HG03159 (cell line): ENCODE results near the gene NUP205.
"Not testable (repeated sequence)": the region's sequence is repeated elsewhere in the genome, so short reads cannot be mapped to it uniquely, and the experiment has no call there.

ENCODE experiments used
- ATAC-seq: cut with Tn5 transposase; IDR thresholded peaks from one replicate; pipeline ENCODE4 v1.9.1; 2021; ENCODE audit warnings: mild to moderate bottlenecking, moderate library complexity; ENCODE audit not compliant: unreplicated experiment

Gene NUP205

DNA sequence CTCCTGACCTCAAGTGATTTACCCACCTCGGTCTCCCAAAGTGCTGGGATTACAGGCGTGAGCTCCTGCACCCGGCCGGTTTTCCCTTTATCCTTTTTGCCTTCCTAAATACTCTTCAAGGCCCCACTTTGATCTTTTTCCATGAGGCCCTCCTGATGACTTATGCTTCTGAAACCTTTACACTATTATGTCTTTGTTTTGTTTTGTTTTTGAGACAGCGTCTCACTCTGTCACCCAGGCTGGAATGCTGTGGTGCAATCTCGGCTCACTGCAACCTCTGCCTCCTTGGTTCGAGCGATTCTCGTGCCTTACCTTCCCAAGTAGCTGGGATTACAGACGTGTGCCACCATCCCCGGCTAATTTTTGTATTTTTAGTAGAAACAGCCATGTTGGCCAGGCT lies 108.4 kb downstream of the NUP205 start:
- ATAC-seq = no peak

DNA sequence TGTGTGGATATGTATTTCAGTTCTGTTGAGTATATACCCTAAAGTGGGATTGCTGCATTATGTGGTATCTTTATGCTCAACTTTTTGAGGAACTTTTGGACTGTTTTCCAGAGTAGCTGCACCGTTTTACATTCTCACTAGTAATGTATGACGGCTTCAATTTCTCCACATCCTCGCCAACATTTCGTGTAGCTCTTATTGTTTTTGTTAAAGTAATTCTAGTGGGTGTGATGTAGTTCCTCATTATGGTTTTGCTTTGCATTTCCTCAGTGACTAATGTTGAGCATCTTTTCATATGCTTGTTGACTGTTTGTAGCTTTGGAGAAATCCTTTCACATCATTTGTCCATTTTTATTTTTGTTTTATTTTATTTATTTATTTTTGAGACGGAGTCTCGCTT lies 109.1 kb downstream of the NUP205 start:
- ATAC-seq = no peak

DNA sequence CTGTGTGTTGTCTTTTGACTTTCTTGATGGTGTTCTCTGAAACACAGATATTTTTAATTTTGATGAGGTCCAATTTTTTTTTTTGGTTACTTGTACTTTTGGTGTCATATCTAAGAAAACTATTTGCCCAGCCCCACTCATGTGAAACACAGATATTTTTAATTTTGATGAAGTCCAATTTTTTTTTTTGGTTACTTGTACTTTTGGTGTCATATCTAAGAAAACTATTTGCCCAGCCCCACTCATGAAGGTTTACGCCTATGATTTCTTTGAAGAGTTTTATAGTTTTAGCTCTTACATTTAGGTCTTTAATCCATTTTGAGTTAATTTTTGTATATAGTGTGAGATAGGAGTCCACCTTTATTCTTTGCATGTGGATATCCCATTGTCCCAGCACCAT lies 109.9 kb downstream of the NUP205 start:
- ATAC-seq = not testable (repeated sequence)

DNA sequence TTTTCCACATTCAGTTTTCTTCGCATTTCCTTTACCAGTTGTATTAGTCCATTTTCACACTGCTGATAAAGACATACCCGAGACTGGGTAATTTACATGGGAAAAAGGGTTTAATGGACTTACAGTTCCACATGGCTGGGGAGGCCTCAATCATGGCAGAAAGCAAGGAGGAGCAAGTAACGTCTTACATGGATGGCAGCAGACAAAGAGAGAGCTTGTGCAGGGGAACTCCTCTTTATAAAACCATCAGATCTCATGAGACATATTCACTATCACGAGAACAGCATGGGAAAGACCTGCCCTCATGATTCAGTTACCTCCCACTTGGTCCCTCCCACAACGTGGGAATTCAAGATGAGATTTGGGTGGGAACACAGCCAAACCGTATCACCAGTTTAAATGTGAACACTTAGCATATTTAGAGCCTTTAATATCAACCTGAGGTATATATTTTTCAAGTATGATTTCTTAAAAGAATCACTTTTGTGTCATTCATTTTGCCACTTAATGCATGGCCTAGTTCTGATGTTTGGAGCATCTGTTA lies 111.2 kb downstream of the NUP205 start:
- ATAC-seq = not testable (repeated sequence)

DNA sequence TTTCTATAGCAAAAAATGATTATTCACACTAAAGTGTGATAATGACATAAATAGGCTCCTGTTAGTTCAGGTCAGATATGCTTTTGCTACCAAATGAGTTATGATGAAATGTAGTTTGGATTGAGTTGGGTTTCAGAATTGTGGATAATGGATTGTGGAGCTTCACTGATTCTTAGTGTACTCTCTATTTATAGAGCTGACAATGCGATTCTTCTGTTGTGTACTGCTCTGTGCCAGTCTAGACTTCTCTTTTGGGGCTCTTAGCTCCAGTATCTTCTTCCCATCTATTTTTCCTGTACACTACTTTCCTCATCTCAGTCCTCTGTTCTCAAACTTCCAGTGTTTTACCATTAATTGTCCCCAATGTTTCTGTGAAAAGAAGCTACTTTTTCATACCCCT lies 112.1 kb downstream of the NUP205 start:
- ATAC-seq = no peak

DNA sequence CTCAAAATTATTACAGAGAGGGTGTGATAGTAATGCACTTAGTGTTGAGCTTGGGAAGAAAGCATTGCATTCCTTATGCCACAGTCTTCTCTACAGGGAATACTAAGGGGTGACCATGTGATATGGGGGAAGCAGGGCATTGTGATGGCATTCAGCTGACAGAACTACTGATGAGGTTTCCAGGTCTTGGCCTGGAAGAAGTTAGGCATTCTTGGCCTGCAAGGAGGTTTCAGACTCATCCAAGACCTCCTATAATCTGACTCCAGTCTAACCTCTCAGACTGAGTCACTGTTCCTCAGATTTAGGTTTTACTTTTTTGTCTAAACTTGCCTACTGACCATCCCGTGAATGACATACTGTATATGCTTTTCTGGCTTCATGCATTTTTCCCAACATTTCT lies 112.5 kb downstream of the NUP205 start:
- no peak for ATAC-seq

DNA sequence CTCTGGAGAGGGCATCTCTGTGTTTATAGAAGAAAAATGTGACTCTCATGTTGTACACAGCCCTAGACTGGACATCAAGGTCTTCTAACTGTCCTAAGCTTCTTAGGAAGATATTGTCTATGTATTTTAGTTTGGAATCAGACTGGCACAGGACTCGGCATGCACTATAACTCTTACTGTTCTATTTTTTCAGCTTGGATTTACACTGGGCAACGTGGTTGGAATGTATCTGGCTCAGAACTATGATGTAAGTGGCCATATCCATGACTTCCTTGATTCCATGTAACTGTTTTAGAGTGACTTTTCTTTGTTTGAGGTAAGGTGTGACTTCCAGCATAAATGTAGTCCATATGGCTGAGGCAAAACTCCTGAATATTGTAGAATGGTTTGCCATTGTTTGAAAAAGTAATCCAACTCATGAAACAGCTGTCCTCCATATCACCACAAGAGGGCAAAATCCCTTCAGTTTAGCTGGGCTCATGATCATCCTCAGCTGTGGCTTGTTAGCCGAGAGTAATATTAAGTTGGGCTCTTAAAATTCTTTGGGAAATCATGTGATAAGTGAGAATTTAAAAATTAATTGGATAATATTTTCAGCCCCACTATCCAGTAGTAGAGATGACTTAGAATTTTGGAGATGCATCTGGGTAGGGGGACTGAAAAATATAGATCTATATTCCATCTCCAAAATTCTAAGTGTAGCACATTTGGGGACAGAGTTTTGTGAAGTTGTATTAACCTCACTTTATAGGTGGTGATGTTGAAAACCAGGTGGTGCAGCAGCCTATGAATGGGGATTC lies 115.0 kb downstream of the NUP205 start:
- peak; percentile 88 for ATAC-seq

DNA sequence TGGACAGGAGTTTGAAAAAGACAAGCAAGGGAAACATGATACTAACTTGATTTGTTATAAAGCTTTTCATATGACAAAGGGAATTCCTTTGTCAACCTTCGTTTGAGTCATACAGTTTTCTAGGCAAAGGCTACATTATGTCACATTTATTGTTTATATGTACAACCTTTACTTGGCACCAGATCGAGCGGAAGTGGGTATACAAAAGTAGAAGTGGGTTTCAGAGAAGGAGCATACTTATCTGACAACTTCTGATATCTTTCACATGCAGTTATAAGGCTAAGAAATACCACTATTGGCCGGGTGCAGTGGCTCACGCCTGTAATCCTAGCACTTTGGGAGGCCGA lies 115.6 kb downstream of the NUP205 start:
- no peak for ATAC-seq

DNA sequence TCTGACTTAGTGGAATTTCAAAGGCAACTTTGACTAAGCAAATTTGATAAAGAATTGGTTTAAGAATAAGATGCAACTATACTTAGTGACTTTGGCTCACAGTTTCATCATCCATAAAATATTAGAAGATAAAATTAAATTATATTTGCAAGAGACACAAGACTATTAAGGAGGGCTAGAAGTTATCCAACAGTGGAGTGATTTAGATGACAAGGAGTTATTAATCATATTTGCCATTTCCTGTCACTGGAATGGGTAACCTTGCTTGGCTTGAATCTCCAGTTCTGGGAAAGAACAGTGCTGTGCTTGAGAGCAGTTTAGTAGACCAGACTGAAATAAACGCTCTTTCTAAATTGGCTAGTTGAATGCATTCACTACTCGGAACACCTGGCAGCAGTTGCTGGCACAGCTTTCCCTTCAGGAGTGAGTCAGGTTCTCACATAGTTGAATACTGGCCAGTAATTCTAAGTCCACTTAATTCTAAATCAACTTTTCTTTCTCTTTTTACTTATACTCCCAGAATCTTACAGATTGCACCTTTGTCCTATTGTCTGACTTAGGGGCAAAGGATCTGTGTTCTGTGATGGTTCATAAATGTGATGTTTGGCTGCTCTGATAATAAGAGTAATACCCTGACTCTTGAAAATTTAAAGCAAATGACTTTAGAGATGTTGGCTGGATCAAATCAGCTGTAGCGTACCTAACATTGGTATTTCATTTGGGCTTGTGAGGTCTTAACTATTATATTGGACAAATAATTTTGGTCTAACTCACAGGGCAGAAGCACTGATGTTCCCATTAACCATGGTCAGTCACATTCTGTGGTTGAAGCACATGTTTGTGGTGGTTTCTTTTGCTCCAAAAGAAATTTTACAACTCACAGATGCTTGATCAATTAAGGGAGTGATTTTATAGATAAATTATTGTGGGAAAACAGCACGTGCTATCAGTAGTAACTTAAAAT lies 121.2 kb downstream of the NUP205 start:
- ATAC-seq = no peak

DNA sequence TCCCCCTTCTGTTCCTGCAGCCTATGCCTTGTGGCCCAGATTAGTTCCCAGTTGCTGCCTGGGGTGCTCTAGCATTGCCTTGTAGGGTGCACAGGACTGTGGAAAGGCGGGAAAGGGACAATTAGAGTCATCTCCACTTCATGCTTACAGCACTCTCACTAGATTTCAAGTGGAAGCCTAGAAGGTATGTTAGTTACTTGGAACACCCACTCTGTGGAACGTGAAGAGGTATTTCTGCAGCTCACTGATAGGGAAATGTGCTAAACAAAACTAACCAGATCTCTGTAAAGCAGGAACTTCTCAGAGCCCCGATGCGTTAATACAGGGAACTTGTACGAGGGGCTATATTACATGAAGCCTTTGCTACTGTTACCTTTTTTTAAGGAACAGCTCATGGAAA lies 124.0 kb downstream of the NUP205 start:
- no peak for ATAC-seq

DNA sequence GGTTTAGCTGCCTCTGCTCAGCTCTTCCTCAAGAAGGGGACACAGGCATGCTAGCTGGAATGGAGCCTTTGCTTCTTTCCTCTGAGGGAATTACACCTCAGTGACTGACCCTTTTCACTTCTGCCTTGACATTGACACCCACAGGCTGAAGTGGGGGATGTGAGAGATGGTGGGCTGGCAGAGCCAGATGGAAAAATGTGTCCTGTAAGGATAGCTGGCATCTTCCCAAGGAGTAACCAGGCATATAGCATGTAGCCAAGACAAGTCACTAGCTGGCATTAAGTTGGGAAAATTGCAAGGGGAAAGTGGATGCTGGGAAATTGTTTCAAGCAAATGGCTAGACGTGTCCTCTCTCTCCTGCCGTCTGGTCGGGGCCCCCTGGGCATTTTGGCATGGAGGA lies 124.5 kb downstream of the NUP205 start:
- no peak for ATAC-seq

DNA sequence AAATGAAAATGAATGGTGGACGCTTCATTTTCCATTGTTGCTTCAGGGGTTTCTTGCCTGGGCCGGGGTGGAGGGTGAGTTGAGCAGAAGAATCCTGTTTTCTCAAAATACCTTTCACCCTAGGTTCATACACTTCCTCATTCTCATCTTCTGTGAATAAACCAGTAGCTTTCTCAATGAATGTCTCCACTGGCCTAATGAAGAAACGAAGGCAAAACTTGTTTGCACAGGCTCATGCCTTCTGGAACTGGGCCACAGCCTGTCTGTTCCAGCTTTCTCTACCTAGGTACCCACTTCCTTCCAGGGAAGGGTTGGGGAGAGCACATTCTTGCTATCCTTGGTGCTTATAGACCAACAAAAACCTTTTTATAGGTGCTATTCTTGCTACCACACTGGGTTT lies 125.9 kb downstream of the NUP205 start:
- no peak for ATAC-seq

DNA sequence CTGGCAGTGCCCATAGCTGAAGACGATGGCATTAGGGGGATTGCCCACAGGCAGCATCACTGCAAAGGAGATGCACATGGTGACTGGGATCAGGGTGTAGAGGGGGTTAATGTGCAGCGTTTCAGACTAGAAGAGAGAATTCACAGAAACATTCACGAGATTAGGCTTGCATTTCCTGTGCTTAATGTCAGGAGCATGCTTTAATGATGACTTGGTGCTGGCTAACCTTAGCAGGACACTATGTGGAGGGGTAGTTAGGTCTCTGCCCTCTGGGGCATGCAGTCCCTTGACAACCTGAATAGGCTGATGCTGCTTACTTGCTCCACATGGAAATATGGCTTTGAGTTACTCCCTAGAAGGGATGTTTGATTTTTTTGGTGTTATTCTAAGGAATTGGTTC lies 126.4 kb downstream of the NUP205 start:
- no peak for ATAC-seq

DNA sequence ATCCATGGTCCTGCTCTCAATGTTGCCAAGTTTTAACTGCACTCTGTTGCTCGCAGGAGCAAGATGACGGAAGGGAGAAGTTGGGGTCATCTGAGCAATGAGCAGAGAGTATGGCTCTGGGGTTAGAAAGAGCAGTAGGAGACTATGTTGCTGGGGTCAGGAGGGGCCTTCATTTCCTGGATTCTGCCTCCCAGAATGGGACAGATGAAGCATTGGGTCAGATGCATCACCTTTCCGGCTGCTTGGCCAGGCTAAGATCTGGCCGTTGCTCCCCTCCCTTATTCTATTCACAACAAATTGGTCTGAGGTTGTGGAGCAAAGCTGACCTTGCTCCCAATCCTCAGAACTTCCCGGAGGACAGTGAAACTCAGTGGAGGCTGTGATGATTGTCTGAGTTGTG lies 127.0 kb downstream of the NUP205 start:
- no peak for ATAC-seq

DNA sequence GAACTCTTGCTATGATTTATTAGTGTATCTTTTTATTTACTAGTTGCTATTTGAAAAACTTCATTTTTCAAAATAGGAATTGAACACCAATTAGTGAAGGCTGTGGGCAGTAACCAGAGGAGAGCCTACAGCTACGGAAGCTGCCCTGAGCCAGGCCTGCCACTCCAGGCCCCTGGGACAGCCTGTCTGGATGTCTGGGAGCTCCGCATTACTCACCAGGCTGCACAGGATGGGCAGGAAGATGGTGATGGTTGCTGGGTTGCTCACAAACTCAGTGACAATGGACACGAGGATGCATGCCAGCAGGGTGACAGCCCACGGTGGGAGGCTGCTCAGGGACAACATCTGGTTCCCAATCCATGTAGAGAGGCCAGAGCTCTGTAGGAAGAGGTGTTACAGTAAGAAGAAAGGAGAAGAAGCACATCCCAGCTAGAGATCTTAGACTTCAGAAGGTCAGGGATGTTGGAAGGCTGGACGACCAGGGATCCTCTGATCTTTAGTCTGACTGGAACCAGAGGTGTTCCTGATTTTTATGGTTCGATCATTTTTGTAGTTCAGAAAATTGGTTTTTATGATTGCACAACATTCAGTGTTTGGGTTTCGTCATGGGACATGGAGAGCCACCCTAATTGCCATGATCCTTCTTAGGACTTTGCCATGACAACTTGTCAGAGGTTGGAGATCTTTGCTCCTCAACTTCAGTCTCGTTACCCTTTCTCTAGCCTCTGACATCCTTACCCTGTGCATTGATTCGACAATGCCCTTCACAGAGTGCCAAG lies 127.8 kb downstream of the NUP205 start:
- ATAC-seq = no peak

DNA sequence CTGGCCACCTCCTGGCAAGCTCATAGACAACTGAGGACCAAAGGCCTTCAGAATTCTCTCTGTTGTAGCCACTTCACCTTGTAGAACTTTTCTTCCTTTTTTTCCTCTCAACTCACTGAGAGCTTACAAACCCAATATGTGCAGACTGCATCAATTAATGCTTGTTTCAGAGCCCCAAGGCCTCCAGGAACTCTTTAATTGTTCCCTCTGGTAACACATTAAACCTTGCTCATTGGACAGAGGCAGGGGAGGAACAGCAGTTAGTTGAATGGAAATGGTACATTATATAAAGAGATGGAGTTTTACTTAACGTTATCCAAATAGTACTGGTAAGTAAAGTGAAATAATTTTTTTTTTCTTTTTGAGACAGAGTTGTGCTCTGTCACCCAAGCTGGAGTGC lies 129.7 kb downstream of the NUP205 start:
- ATAC-seq = no peak

DNA sequence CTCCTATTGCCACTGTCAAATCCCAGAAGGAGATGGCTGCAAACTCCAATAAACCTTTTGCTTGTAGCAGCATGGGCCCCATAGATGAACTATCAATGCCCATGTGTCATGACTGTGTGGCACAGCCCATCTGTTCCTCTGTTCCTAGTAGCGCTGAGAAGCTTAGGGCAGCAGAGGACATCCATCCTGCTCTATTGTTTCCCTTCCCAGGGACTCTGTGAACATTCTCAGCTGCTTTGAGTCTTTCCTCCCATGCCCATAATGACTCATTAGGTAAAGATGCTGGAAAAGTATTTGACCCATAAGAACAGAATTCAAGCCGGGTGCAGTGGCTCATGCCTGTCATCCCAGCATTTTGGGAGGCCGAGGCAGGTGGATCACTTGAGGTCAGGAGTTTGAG lies 132.8 kb downstream of the NUP205 start:
- ATAC-seq = no peak

DNA sequence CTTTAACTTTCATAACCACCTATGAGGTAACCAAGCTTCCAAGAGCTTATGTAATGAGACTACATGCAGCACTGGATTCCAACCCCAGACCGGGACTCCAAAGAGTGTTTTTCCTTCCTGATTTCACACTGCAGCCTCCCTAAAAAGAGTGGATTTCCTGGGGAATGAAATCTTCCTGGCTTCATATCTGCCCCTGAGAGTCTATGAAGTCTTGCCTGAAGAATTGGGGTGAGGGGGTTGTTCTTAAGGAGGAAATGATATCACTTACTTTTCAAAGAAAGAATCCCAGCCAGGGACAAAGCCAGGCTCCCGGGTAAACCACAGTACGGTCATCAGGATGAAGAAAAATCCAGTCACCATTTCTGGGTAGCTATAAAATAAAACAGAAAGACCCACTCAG lies 134.3 kb downstream of the NUP205 start:
- no peak for ATAC-seq

DNA sequence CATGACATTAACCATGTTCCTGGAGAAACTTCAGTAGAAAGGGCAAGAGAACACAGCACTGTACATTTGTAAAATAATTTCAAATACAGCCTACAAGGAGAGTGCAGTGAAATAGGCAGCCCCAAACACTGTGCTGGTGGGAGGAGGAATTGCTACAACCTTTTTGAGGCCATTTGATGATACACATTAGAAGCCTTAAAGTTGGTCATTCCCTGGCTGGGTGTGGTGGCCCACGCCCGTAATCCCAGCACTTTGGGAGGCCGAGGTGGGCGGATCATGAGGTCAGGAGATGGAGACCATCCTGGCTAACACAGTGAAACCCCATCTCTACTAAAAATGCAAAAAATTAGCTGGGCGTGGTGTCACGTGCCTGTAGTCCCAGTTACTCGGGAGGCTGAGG lies 134.9 kb downstream of the NUP205 start:
- not testable (repeated sequence) for ATAC-seq

DNA sequence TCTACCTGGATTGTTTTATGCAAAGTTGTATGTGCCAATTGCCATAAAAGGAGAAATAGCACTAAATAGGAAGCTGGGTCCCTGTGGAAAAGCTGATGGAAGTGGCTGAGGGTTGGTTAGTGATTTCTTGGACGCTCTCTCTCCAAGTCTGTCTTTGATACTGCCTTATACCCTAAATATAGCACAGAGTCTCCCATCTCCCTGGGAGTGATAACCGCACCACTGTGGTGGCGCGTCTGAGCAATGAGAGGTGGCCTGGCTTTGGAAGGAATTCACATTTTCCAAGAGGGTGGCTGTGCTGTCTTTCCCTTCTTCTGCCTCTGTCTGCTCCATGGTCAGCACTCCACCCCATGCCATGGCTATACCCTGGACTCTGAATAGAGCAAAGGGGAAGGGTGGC lies 135.8 kb downstream of the NUP205 start:
- ATAC-seq = no peak
